Smooth muscle cell (in vitro differentiated cells): ENCODE measurements around the gene PDE6G. TPM values are rescaled to one million over a fixed set of nuclear protein-coding genes. Genes with fewer than 3 reads are reported as not detected.

Experiments
- DNase-seq: peaks from one replicate; lab custom pipeline; 2025; ENCODE audit not compliant: unreplicated experiment; lab: John Stamatoyannopoulos, UW
- H2AFZ ChIP-seq: fragments of 200-600 bp; sonication (generic); 2 replicates; pipeline ENCODE4 v1.6.0; 2016; ENCODE audit warnings: antibody characterized with exemption, low read depth, mild to moderate bottlenecking
- H3F3A ChIP-seq: fragments of 200-600 bp; sonication (generic); 2 replicates; pipeline ENCODE4 v1.6.0; 2017; ENCODE audit warnings: antibody characterized with exemption, low read depth
- H3K27ac ChIP-seq: fragments of 200-600 bp; sonication (generic); 2 replicates; pipeline ENCODE4 v1.5.1; 2016; ENCODE audit warnings: low read depth, mild to moderate bottlenecking
- H3K27me3 ChIP-seq: fragments of 200-600 bp; sonication (generic); 2 replicates; pipeline ENCODE4 v1.6.1; 2016; ENCODE audit warnings: low read depth, mild to moderate bottlenecking
- H3K36me3 ChIP-seq: fragments of 200-600 bp; sonication (generic); 2 replicates; pipeline ENCODE4 v1.5.1; 2016; ENCODE audit warnings: low read depth
- H3K4me1 ChIP-seq: fragments of 200-600 bp; sonication (generic); 2 replicates; pipeline ENCODE4 v1.5.1; 2016; ENCODE audit warnings: low read depth
- H3K4me2 ChIP-seq: fragments of 200-600 bp; sonication (generic); 2 replicates; pipeline ENCODE4 v1.6.0; 2016; ENCODE audit warnings: mild to moderate bottlenecking
- H3K4me3 ChIP-seq: fragments of 200-600 bp; sonication (generic); 2 replicates; pipeline ENCODE4 v1.5.1; 2016; ENCODE audit warnings: mild to moderate bottlenecking
- H3K79me2 ChIP-seq: fragments of 200-600 bp; sonication (generic); 2 replicates; pipeline ENCODE4 v1.6.0; 2016; ENCODE audit warnings: low read depth, mild to moderate bottlenecking
- H3K9ac ChIP-seq: fragments of 200-600 bp; sonication (generic); 2 replicates; pipeline ENCODE4 v1.6.0; 2016; ENCODE audit warnings: low read depth
- H3K9me3 ChIP-seq: fragments of 200-600 bp; sonication (generic); replicated peaks from 2 replicates; pipeline ENCODE4 v1.5.1; 2016; ENCODE audit warnings: low read depth
- H4K20me1 ChIP-seq: fragments of 200-600 bp; sonication (generic); 2 replicates; pipeline ENCODE4 v1.6.0; 2016; ENCODE audit warnings: low read depth
- WGBS: methylation state at CpG from one replicate; pipeline ENCODE4 v1.1.7; 2016; ENCODE audit warnings: low lambda C conversion rate; 5-methylcytosine and 5-hydroxymethylcytosine counted together
- polyA plus RNA-seq: library from polyadenylated mRNA; unstranded; fragments of >200 nt; fragmentation: Nextera tagmentation; extraction: Ambion mirVana; gene quantifications from 2 replicates; pipeline ENCODE4 v1.2.1, GENCODE V29; 2016
- total RNA-seq: library from RNA; depleted of rRNA; stranded (reverse); fragments of >200 nt; gene quantifications from 2 replicates; pipeline ENCODE4 v1.2.3, GENCODE V29; 2014
- TF ChIP-seq, protein P1 (sequence below): fragments of 200-600 bp; sonication (generic); IDR thresholded peaks from 2 replicates; pipeline ENCODE4 v1.5.1; 2017; ENCODE audit warnings: borderline replicate concordance, mild to moderate bottlenecking, antibody characterized with exemption; ENCODE audit not compliant: insufficient read depth, poor library complexity, severe bottlenecking

PDE6G gene
- total and polyA plus RNA-seq, 2 experiments from 2014 or later: 3.2 to 14.5 TPM

DNA sequence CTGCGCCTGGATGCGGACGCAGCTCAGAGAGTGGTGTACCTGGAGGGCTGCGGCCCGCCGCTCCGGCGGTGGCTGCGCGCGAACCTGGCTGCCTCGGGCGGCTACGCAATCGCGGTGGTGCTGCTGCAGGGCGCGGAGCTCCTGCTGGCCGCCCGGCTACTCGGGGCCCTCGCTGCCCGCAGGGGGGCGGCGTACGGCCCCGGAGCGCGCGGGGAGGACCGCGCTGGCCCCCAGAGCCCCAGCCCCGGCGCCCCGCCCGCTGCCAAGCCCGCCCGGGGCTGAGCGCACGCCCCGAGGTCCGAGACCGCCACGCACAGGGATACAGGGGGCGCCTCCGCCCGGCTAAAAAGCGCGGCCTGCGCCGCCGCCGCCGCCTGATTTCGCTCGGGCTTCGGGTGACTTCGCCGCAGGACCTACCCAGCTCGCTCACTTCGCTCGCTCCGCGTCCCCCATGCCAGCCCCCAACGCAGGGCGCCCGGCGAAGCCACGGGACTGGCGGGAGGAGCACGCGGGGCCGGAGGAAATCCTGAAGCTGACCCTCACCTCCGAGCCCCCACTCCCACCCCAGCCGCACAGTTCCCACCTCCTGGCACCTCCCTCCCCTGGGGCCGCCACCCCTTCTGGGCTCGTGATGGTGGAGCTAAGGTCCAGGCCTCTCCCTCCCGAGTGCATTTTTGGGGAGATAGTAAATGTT, 8.2 kb downstream of the PDE6G start:
- no peak for DNase-seq
- Histone ChIP-seq H3K79me2 (no peaks in the 10 kb centered on the region), H4K20me1 (no peaks in the 10 kb centered on the region), H3K27me3 (peaks cover 20% of the 10 kb centered on the region), H3K36me3 (no peaks in the 10 kb centered on the region), H3K9me3 (no peaks in the 10 kb centered on the region), H3K27ac (no peak overlapping the region), H3K4me3 (no peak overlapping the region), H3K4me1 (peaks cover 3% of the 10 kb centered on the region), H3K4me2 (no peak overlapping the region), H2AFZ (no peak overlapping the region), H3K9ac (no peak overlapping the region), H3F3A (no peaks in the 10 kb centered on the region)
- TF ChIP-seq, protein P1, sequence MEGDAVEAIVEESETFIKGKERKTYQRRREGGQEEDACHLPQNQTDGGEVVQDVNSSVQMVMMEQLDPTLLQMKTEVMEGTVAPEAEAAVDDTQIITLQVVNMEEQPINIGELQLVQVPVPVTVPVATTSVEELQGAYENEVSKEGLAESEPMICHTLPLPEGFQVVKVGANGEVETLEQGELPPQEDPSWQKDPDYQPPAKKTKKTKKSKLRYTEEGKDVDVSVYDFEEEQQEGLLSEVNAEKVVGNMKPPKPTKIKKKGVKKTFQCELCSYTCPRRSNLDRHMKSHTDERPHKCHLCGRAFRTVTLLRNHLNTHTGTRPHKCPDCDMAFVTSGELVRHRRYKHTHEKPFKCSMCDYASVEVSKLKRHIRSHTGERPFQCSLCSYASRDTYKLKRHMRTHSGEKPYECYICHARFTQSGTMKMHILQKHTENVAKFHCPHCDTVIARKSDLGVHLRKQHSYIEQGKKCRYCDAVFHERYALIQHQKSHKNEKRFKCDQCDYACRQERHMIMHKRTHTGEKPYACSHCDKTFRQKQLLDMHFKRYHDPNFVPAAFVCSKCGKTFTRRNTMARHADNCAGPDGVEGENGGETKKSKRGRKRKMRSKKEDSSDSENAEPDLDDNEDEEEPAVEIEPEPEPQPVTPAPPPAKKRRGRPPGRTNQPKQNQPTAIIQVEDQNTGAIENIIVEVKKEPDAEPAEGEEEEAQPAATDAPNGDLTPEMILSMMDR: no peak
- WGBS: 51% methylated on average over 51 of the region's 78 CpGs

DNA sequence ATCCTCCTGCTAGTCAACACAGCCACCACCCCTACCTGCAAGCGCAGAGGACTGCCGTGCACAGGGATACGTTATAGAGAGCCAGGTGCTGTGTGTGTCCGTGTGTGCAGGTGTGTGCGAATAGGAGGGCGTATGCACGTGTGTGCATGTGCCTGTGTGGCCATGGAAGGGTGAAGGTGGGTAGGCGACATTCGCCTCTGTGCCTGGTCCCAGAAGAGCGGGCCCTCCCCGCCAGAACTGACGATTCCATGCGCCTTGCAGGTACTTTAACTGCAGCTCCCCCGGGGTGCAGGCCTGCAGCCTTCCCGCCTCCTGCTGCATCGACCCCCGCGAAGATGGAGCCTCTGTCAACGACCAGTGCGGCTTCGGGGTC, 8.7 kb downstream of the PDE6G start:
- Histone ChIP-seq H3K4me2 (no peak overlapping the region), H3K9me3 (no peaks in the 10 kb centered on the region), H3F3A (no peaks in the 10 kb centered on the region), H3K27me3 (peaks cover 20% of the 10 kb centered on the region), H3K27ac (no peak overlapping the region), H2AFZ (no peak overlapping the region), H3K4me1 (no peaks in the 10 kb centered on the region), H3K9ac (no peak overlapping the region), H3K36me3 (no peaks in the 10 kb centered on the region), H3K79me2 (no peaks in the 10 kb centered on the region), H4K20me1 (no peaks in the 10 kb centered on the region), H3K4me3 (no peak overlapping the region)
- TF ChIP-seq, protein P1: no peak
- no peak for DNase-seq
- WGBS: 74% methylated on average over 21 of the region's 21 CpGs

DNA sequence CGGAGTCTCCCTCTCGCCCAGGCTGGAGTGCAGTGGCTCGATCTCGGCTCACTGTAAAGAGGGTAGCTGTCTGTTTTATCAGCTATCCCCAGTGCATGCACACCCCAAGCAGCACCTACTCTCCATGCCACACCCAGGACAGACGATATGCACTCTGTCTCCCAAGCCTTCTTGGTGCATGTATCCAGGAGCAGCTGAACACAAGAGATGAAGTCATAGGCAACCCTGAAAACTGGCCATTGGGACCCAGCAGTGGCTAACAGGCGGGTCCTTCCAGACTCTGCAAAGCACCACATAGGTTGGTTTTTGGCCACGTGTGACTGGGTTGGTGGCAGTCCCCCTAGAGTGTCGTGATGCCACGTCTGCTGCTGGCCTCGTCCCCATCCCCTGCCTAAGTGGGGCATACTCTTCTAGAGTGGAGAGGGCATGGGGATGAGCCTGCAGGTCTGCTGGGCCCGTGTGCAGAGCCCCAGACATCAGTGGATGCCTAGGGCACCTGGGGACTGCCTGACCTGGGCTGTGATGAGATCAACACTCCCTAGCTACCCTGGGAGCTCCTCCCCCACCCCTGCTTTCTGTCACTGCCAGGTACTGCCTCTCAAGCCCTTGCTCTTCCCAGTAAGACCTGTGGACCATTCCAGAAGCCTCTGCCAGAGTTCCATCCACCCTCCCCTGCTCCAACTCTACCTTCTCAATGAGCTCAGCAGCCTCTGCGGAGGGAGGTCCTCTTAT, 9.3 kb downstream of the PDE6G start:
- H3K27ac ChIP-seq: no peak overlapping the region
- no peak overlapping the region for H3K4me2 ChIP-seq
- H4K20me1 ChIP-seq: no peaks in the 10 kb centered on the region
- WGBS: 84% methylated on average over 12 of the region's 12 CpGs
- no peak overlapping the region for H3K9ac ChIP-seq
- H3F3A ChIP-seq: no peaks in the 10 kb centered on the region
- H3K79me2 ChIP-seq: no peaks in the 10 kb centered on the region
- H3K4me3 ChIP-seq: no peak overlapping the region
- no peak for DNase-seq
- peaks cover 20% of the 10 kb centered on the region for H3K27me3 ChIP-seq
- no peak overlapping the region for H2AFZ ChIP-seq
- no peaks in the 10 kb centered on the region for H3K9me3 ChIP-seq
- H3K36me3 ChIP-seq: no peaks in the 10 kb centered on the region
- H3K4me1 ChIP-seq: peaks cover 4% of the 10 kb centered on the region
- TF ChIP-seq, protein P1: no peak
